ENCODE data around the gene TPCN1. TPM values are rescaled to one million over a fixed set of nuclear protein-coding genes. Genes with fewer than 3 reads are reported as not detected.

TPCN1 gene
- total RNA-seq, 1 donor from 2014 or later = 34.9 TPM

- Histone ChIP-seq H3K27me3 (ENCODE audit: control insufficient read depth, insufficient read depth, low read length) (no peaks in the 10 kb centered on the region), H3K4me3 (ENCODE audit: low read depth, low read length) (no peak overlapping the region), H3K36me3 (ENCODE audit: control insufficient read depth, insufficient read depth, low read length) (peaks cover 2% of the 10 kb centered on the region)
- no peak for DNase-seq (ENCODE audit: low read depth)
- TF ChIP-seq, protein P1, sequence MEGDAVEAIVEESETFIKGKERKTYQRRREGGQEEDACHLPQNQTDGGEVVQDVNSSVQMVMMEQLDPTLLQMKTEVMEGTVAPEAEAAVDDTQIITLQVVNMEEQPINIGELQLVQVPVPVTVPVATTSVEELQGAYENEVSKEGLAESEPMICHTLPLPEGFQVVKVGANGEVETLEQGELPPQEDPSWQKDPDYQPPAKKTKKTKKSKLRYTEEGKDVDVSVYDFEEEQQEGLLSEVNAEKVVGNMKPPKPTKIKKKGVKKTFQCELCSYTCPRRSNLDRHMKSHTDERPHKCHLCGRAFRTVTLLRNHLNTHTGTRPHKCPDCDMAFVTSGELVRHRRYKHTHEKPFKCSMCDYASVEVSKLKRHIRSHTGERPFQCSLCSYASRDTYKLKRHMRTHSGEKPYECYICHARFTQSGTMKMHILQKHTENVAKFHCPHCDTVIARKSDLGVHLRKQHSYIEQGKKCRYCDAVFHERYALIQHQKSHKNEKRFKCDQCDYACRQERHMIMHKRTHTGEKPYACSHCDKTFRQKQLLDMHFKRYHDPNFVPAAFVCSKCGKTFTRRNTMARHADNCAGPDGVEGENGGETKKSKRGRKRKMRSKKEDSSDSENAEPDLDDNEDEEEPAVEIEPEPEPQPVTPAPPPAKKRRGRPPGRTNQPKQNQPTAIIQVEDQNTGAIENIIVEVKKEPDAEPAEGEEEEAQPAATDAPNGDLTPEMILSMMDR (IDR thresholded peaks at IDR 0.05; ENCODE audit: insufficient read depth, low read length, poor library complexity, severe bottlenecking) = no peak
These were observed 14.7 kb downstream of the TPCN1 start for GRCh38 chr12:113235976-113236375.

DNA sequence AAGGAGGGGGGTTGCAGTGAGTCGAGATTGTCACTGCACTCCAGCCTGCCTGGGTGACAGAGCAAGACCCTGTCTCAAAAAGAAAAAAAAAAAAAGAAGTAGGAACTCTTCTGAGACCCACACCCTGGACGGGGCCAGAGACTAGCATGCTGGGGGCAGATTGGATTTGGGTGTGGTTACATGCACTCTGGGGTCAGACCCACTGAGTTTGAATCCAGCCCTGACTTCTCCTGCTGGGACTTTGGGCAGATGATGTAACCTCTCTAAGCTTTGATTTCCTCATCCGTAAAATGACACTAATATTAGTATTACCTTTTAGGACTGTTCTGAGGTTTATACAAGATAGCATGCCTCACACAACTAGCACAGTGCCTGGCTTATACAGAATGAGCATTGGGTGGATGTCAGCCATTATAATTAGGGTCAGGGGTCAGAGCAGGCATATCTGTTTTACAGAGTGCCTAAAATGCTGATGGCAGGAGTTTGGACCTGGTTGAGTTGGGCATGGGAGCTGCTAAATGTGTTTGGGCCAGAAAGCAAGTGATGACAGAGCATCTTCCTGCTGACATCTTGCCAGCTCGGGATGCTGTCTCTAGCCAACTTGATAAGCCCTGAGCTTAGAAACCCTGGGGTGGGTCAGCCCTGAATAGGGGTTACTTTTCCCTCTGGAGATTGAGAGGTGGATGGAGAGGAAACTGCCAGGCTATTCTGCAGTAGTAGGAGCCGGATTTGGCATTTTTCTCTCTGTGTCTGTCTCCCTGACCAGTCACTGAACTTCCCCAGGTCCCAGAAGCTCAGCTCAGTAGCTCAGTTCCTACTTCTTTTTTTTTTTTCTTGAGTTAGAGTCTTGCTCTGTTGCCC lies 15.5 kb downstream of the TPCN1 start:
- Histone ChIP-seq H3K27me3 (ENCODE audit: control insufficient read depth, insufficient read depth, low read length) (no peaks in the 10 kb centered on the region), H3K36me3 (ENCODE audit: control insufficient read depth, insufficient read depth, low read length) (peaks cover 2% of the 10 kb centered on the region), H3K4me3 (ENCODE audit: low read depth, low read length) (no peak overlapping the region)
- no peak for DNase-seq (ENCODE audit: low read depth)
- TF ChIP-seq, protein P1 (IDR thresholded peaks at IDR 0.05; ENCODE audit: insufficient read depth, low read length, poor library complexity, severe bottlenecking) = no peak

DNA sequence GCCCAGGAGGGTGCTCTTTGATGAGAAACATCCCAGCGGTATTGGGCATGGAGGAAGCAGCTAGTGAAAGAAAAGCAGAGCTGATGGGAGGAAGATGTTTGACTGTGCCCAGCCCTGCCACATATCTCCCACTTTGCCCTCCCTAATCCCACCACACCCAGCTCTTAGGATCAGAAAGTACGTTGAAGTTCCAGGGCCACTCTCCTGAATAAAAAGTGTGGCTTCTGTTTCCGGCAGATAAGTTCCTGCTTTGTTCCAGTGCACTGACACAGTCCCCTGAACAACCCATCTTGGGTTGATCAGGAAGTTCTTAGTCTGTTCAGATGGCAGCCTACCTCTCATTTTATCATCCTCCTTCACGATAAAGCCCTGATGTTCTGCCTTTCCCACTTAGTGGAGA lies 16.5 kb downstream of the TPCN1 start:
- Histone ChIP-seq H3K4me3 (ENCODE audit: low read depth, low read length) (no peak overlapping the region), H3K27me3 (ENCODE audit: control insufficient read depth, insufficient read depth, low read length) (no peaks in the 10 kb centered on the region), H3K36me3 (ENCODE audit: control insufficient read depth, insufficient read depth, low read length) (no peaks in the 10 kb centered on the region)
- TF ChIP-seq, protein P1 (IDR thresholded peaks at IDR 0.05; ENCODE audit: insufficient read depth, low read length, poor library complexity, severe bottlenecking) = no peak
- DNase-seq (ENCODE audit: low read depth) = no peak

GRCh38 chr12:113238309-113238708 lies 17.0 kb downstream of the TPCN1 start:
- H3K4me3 ChIP-seq (ENCODE audit: low read depth, low read length) = no peak overlapping the region
- H3K36me3 ChIP-seq (ENCODE audit: control insufficient read depth, insufficient read depth, low read length) = no peaks in the 10 kb centered on the region
- no peak for DNase-seq (ENCODE audit: low read depth)
- no peaks in the 10 kb centered on the region for H3K27me3 ChIP-seq (ENCODE audit: control insufficient read depth, insufficient read depth, low read length)
- TF ChIP-seq, protein P1 (IDR thresholded peaks at IDR 0.05; ENCODE audit: insufficient read depth, low read length, poor library complexity, severe bottlenecking) = no peak

DNA sequence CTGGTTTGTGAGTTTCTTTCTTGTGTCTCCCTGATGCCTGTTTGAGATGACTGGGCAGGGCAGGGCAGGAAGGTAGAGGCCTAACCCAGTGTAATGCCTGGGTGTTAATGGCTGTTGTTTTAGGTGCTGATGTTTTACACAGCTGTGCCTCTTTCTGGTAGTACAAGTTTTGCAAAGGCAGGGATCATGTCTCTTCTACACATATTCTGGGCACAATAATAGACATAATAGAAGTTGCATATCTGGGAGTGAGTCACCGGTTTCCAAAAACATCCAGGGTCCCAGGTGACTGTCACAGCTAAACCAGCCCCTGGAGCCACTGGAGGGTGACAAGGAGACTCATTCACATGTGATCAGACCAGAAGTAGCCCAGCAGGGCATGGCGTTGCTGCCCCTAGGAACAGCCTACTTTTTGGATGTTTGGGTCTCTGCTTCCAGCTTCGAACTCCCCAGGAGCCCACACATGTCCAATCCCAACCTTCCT lies 18.1 kb downstream of the TPCN1 start:
- DNase-seq (ENCODE audit: low read depth) = no peak
- H3K4me3 ChIP-seq (ENCODE audit: low read depth, low read length) = no peak overlapping the region
- H3K36me3 ChIP-seq (ENCODE audit: control insufficient read depth, insufficient read depth, low read length) = no peaks in the 10 kb centered on the region
- TF ChIP-seq, protein P1 (IDR thresholded peaks at IDR 0.05; ENCODE audit: insufficient read depth, low read length, poor library complexity, severe bottlenecking) = no peak
- H3K27me3 ChIP-seq (ENCODE audit: control insufficient read depth, insufficient read depth, low read length) = no peaks in the 10 kb centered on the region
